ENCODE measurements around the gene RNF181. TPM values are rescaled to one million over a fixed set of nuclear protein-coding genes. Genes with fewer than 3 reads are reported as not detected.

The RNF181 gene
- total and polyA plus RNA-seq, 2 experiments from 2014 or later, result 178 to 308 TPM

- Histone ChIP-seq H3K27me3 (replicated peaks; ENCODE audit: insufficient read depth) (no peaks in the 10 kb centered on the region), H3K4me1 (ENCODE audit: insufficient read depth) (peaks cover 24% of the 10 kb centered on the region), H3K4me3 (no peak overlapping the region), H3F3A (ENCODE audit: insufficient read depth) (peaks cover 49% of the 10 kb centered on the region), H4K20me1 (ENCODE audit: insufficient read depth) (no peaks in the 10 kb centered on the region), H3K9ac (no peak overlapping the region), H3K9me2 (ENCODE audit: insufficient read depth) (no peaks in the 10 kb centered on the region), H3K4me2 (ENCODE audit: unreplicated experiment) (no peak overlapping the region), H3K79me2 (ENCODE audit: insufficient read depth) (peaks cover 27% of the 10 kb centered on the region), H3K36me3 (ENCODE audit: low read depth) (peaks cover 16% of the 10 kb centered on the region), H2AFZ (no peak overlapping the region), H3K27ac (no peak overlapping the region), H3K9me3 (ENCODE audit: low read depth) (no peaks in the 10 kb centered on the region)
- TF ChIP-seq EZH2phosphoT487 (IDR thresholded peaks at IDR 0.05; ENCODE audit: insufficient read depth, low read depth), result no peak
- TF ChIP-seq EZH2 (IDR thresholded peaks at IDR 0.05; ENCODE audit: insufficient read depth, poor library complexity, severe bottlenecking), result no peak
- in situ Hi-C loops (cut with MboI), result no loop called here
- DNase-seq, result peak; percentile 67
- WGBS, 2 experiments (ENCODE audit: low coverage in 1 of 2, low lambda C conversion rate in 2 of 2, missing lambda C conversion rate in 2 of 2), result 62 to 64% methylated on average over 9 of the region's 9 CpGs
Measured at GRCh38 chr2:85551698-85552678, 43.6 kb upstream of the RNF181 start.

DNA sequence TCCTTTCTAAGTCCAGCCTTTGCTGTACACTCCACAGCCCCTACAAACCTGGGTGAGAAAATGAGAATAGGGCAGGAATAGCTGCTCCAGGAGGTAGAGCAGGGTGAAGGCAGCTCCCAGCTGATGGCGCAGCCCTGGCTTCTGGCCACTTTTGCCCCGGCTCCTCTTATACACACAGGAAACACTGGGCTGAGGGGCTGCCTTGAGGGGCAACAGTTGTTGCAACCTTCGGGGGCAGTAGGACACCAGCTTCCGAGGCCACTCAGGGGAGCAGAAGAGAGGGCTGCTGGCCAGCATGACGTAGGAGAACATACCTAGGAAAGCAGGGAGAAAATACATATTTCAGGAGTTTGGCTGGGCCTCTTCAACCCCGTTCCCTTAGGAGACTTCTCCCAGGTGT is 42.4 kb upstream of the RNF181 start:
- Histone ChIP-seq H4K20me1 (ENCODE audit: insufficient read depth) (no peaks in the 10 kb centered on the region), H3F3A (ENCODE audit: insufficient read depth) (peaks cover 37% of the 10 kb centered on the region), H3K4me1 (ENCODE audit: insufficient read depth) (peaks cover 24% of the 10 kb centered on the region), H3K79me2 (ENCODE audit: insufficient read depth) (peaks cover 39% of the 10 kb centered on the region), H3K9me2 (ENCODE audit: insufficient read depth) (no peaks in the 10 kb centered on the region), H3K9me3 (ENCODE audit: low read depth) (no peaks in the 10 kb centered on the region), H2AFZ (no peak overlapping the region), H3K36me3 (ENCODE audit: low read depth) (peaks cover 16% of the 10 kb centered on the region), H3K4me2 (ENCODE audit: unreplicated experiment) (no peak overlapping the region), H3K4me3 (no peak overlapping the region), H3K27ac (no peak overlapping the region), H3K27me3 (replicated peaks; ENCODE audit: insufficient read depth) (no peaks in the 10 kb centered on the region), H3K9ac (no peak overlapping the region)
- WGBS, 2 experiments (ENCODE audit: low coverage in 1 of 2, low lambda C conversion rate in 2 of 2, missing lambda C conversion rate in 2 of 2), result 66 to 75% methylated on average over 6 of the region's 6 CpGs
- in situ Hi-C loops (cut with MboI), result no loop called here
- TF ChIP-seq EZH2 (IDR thresholded peaks at IDR 0.05; ENCODE audit: insufficient read depth, poor library complexity, severe bottlenecking), result no peak
- TF ChIP-seq EZH2phosphoT487 (IDR thresholded peaks at IDR 0.05; ENCODE audit: insufficient read depth, low read depth), result no peak
- DNase-seq, result no peak

DNA sequence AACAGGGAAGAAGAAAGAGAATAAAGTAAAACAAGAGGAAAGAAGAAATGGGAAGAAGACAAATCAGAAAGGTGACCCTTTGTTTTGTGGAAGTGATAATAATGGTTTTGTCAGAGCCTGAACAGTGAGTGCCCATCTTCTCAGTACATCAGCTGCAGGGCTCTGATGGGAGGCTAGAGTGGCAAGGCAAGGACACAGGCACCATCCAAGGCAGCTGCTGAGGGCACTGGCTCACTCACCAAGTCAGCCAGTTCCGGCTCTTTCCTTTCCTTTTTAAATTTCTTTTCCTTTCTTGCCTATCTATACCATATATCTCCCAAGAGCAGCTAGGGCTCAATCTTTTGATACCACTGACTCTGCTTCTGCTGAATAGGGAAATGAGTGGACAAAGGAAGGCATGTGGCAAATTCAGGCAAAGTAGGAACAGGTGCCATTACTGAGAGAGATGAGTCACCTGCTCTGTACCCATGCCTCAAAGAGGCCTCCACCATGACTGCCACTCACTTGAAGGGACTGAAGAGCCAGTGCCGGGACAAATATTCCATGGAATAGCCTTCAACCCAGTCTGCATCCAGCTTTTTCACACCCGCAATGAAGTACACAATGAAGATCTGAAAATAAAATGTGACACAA is 40.4 kb upstream of the RNF181 start:
- Histone ChIP-seq H3K4me1 (ENCODE audit: insufficient read depth) (peaks cover 19% of the 10 kb centered on the region), H4K20me1 (ENCODE audit: insufficient read depth) (no peaks in the 10 kb centered on the region), H3K36me3 (ENCODE audit: low read depth) (peaks cover 16% of the 10 kb centered on the region), H2AFZ (no peak overlapping the region), H3F3A (ENCODE audit: insufficient read depth) (peaks cover 18% of the 10 kb centered on the region), H3K9ac (no peak overlapping the region), H3K4me3 (no peak overlapping the region), H3K9me3 (ENCODE audit: low read depth) (no peaks in the 10 kb centered on the region), H3K9me2 (ENCODE audit: insufficient read depth) (no peaks in the 10 kb centered on the region), H3K79me2 (ENCODE audit: insufficient read depth) (peaks cover 58% of the 10 kb centered on the region), H3K27me3 (replicated peaks; ENCODE audit: insufficient read depth) (no peaks in the 10 kb centered on the region), H3K4me2 (ENCODE audit: unreplicated experiment) (no peak overlapping the region), H3K27ac (no peak overlapping the region)
- 97 to 98% methylated on average over 3 of the region's 3 CpGs for WGBS, 2 experiments (ENCODE audit: low coverage in 1 of 2, low lambda C conversion rate in 2 of 2, missing lambda C conversion rate in 2 of 2)
- in situ Hi-C loops (cut with MboI), result no loop called here
- DNase-seq, result no peak
- TF ChIP-seq EZH2 (IDR thresholded peaks at IDR 0.05; ENCODE audit: insufficient read depth, poor library complexity, severe bottlenecking) (no peak), EZH2phosphoT487 (IDR thresholded peaks at IDR 0.05; ENCODE audit: insufficient read depth, low read depth) (no peak)

GRCh38 chr2:85557130-85557529 is 38.4 kb upstream of the RNF181 start:
- Histone ChIP-seq H3K36me3 (ENCODE audit: low read depth) (peaks cover 6% of the 10 kb centered on the region; the same call in 1 of the 2 replicates), H3K9ac (no peak overlapping the region), H3K9me2 (ENCODE audit: insufficient read depth) (no peaks in the 10 kb centered on the region), H3K79me2 (ENCODE audit: insufficient read depth) (peaks cover 62% of the 10 kb centered on the region), H3K9me3 (ENCODE audit: low read depth) (no peaks in the 10 kb centered on the region), H2AFZ (no peak overlapping the region), H3F3A (ENCODE audit: insufficient read depth) (peaks cover 5% of the 10 kb centered on the region; the same call in 1 of the 2 replicates), H3K27ac (no peak overlapping the region), H4K20me1 (ENCODE audit: insufficient read depth) (no peaks in the 10 kb centered on the region), H3K4me1 (ENCODE audit: insufficient read depth) (peaks cover 14% of the 10 kb centered on the region), H3K4me2 (ENCODE audit: unreplicated experiment) (no peak overlapping the region), H3K4me3 (no peak overlapping the region), H3K27me3 (replicated peaks; ENCODE audit: insufficient read depth) (no peaks in the 10 kb centered on the region)
- in situ Hi-C loops (cut with MboI), result no loop called here
- 85% methylated on average over 5 of the region's 5 CpGs for WGBS, 2 experiments (ENCODE audit: low coverage in 1 of 2, low lambda C conversion rate in 2 of 2, missing lambda C conversion rate in 2 of 2)
- no peak for DNase-seq
- TF ChIP-seq EZH2 (IDR thresholded peaks at IDR 0.05; ENCODE audit: insufficient read depth, poor library complexity, severe bottlenecking) (no peak), EZH2phosphoT487 (IDR thresholded peaks at IDR 0.05; ENCODE audit: insufficient read depth, low read depth) (no peak)

All from GM23248 (cell line).